ENCODE measurements around the gene DTNB. TPM values are rescaled to one million over a fixed set of nuclear protein-coding genes. Genes with fewer than 3 reads are reported as not detected.

Gene DTNB
- polyA plus RNA-seq, 1 donor from 2014 or later: 22.5 TPM

- no peaks in the 10 kb centered on the region for H3F3A ChIP-seq (ENCODE audit: insufficient read depth, low read length, poor library complexity, severe bottlenecking)
- peaks cover 9% of the 10 kb centered on the region for H4K20me1 ChIP-seq (ENCODE audit: insufficient read depth)
- no peaks in the 10 kb centered on the region for H3K9me3 ChIP-seq (ENCODE audit: low read length)
- no peak overlapping the region for H3K4me2 ChIP-seq (ENCODE audit: low read length)
- H3K79me2 ChIP-seq (replicated peaks; ENCODE audit: insufficient read depth, low read length): peaks cover 3% of the 10 kb centered on the region
- no peak for TF ChIP-seq EZH2 (IDR thresholded peaks at IDR 0.05; ENCODE audit: borderline replicate concordance, insufficient read depth, low read length, poor library complexity, severe bottlenecking)
- no peak for TF ChIP-seq TAF1 (IDR thresholded peaks at IDR 0.05; ENCODE audit: low read depth)
- TF ChIP-seq RAD21 (conservative IDR thresholded peaks at IDR 0.05): no peak
- TF ChIP-seq CTCF (IDR thresholded peaks at IDR 0.05; ENCODE audit: poor library complexity, severe bottlenecking): no peak
- no peak for TF ChIP-seq POLR2AphosphoS5 (IDR thresholded peaks at IDR 0.05)
- no peak for TF ChIP-seq MXI1 (conservative IDR thresholded peaks at IDR 0.05; ENCODE audit: poor library complexity, severe bottlenecking)
- TF ChIP-seq EP300 (conservative IDR thresholded peaks at IDR 0.05; ENCODE audit: poor library complexity, severe bottlenecking): no peak
- no peak for TF ChIP-seq SMC3 (conservative IDR thresholded peaks at IDR 0.05; ENCODE audit: poor library complexity)
- TF ChIP-seq REST (IDR thresholded peaks at IDR 0.05; ENCODE audit: borderline replicate concordance): no peak
- H3K36me3 ChIP-seq (ENCODE audit: insufficient read depth, low read length): no peaks in the 10 kb centered on the region
- H3K9me2 ChIP-seq (ENCODE audit: insufficient read depth, low read length): no peaks in the 10 kb centered on the region
- no peaks in the 10 kb centered on the region for H3K27me3 ChIP-seq (ENCODE audit: insufficient read depth, low read depth, low read length)
- H2AFZ ChIP-seq (ENCODE audit: low read depth, low read length): no peak overlapping the region
- H3K9ac ChIP-seq (ENCODE audit: low read length): no peak overlapping the region
- H3K4me3 ChIP-seq (ENCODE audit: low read length): no peak overlapping the region
- no peak overlapping the region for H3K27ac ChIP-seq (ENCODE audit: low read length)
Observed at GRCh38 chr2:25338401-25338800, 335.0 kb downstream of the DTNB start.

- no peaks in the 10 kb centered on the region for H3K9me2 ChIP-seq (ENCODE audit: insufficient read depth, low read length)
- H3K27ac ChIP-seq (ENCODE audit: low read length): no peak overlapping the region
- H4K20me1 ChIP-seq (ENCODE audit: insufficient read depth): peaks cover 9% of the 10 kb centered on the region
- peaks cover 3% of the 10 kb centered on the region for H3K79me2 ChIP-seq (replicated peaks; ENCODE audit: insufficient read depth, low read length)
- no peak overlapping the region for H3K4me2 ChIP-seq (ENCODE audit: low read length)
- no peaks in the 10 kb centered on the region for H3K9me3 ChIP-seq (ENCODE audit: low read length)
- no peak overlapping the region for H3K4me3 ChIP-seq (ENCODE audit: low read length)
- TF ChIP-seq RAD21 (conservative IDR thresholded peaks at IDR 0.05) (no peak), CTCF (IDR thresholded peaks at IDR 0.05; ENCODE audit: poor library complexity, severe bottlenecking) (no peak), REST (IDR thresholded peaks at IDR 0.05; ENCODE audit: borderline replicate concordance) (no peak), SMC3 (conservative IDR thresholded peaks at IDR 0.05; ENCODE audit: poor library complexity) (no peak), POLR2AphosphoS5 (IDR thresholded peaks at IDR 0.05) (no peak), EZH2 (IDR thresholded peaks at IDR 0.05; ENCODE audit: borderline replicate concordance, insufficient read depth, low read length, poor library complexity, severe bottlenecking) (no peak), EP300 (conservative IDR thresholded peaks at IDR 0.05; ENCODE audit: poor library complexity, severe bottlenecking) (no peak), MXI1 (conservative IDR thresholded peaks at IDR 0.05; ENCODE audit: poor library complexity, severe bottlenecking) (no peak), TAF1 (IDR thresholded peaks at IDR 0.05; ENCODE audit: low read depth) (no peak)
- H3K36me3 ChIP-seq (ENCODE audit: insufficient read depth, low read length): no peaks in the 10 kb centered on the region
- H3K27me3 ChIP-seq (ENCODE audit: insufficient read depth, low read depth, low read length): no peaks in the 10 kb centered on the region
- H3K9ac ChIP-seq (ENCODE audit: low read length): no peak overlapping the region
- no peaks in the 10 kb centered on the region for H3F3A ChIP-seq (ENCODE audit: insufficient read depth, low read length, poor library complexity, severe bottlenecking)
- no peak overlapping the region for H2AFZ ChIP-seq (ENCODE audit: low read depth, low read length)
Observed at GRCh38 chr2:25337891-25338290, 335.5 kb downstream of the DTNB start.
